Tibial artery (tissue), 4 donors: ENCODE data around the gene CPAMD8.

Source experiments
- DNase-seq, 2 donors: peaks; one replicate each; pipeline ENCODE4 v3.0.0-alpha.2; 2019
- H3K27ac ChIP-seq, 2 donors: fragments of 200-600 bp; sonication (generic) in 1 of 2; 1 replicate in 1 of 2; 2 replicates in 1 of 2; pipeline ENCODE4 v1.5.1; 2018 to 2019; ENCODE audit warnings: mild to moderate bottlenecking in 1 of 2
- H3K27me3 ChIP-seq, 2 donors: fragments of 200-600 bp; sonication (generic) in 1 of 2; one replicate each; pipeline versions ENCODE4 v1.5.1 to v1.6.0; 2016 to 2019
- H3K36me3 ChIP-seq, 3 donors: fragments of 200-600 bp; sonication (generic) in 2 of 3; one replicate each; pipeline ENCODE4 v1.5.1; 2016 to 2019; ENCODE audit warnings: mild to moderate bottlenecking in 2 of 3
- H3K4me1 ChIP-seq, 4 donors: fragments of 200-600 bp; sonication (generic) in 2 of 4; 1 replicate in 3 of 4; 2 replicates in 1 of 4; pipeline ENCODE4 v1.5.1; 2016 to 2019
- H3K4me3 ChIP-seq, 2 donors: fragments of 200-600 bp; sonication (generic) in 1 of 2; 1 replicate in 1 of 2; 2 replicates in 1 of 2; pipeline ENCODE4 v1.5.1; 2018 to 2019; ENCODE audit warnings: mild to moderate bottlenecking in 2 of 2
- H3K9me3 ChIP-seq, 3 donors: fragments of 200-600 bp; sonication (generic) in 1 of 3; one replicate each; pipeline ENCODE4 v1.5.1; 2016 to 2019
- intact Hi-C: fragments of 100-400 bp; cut with DNase I; formaldehyde crosslinking; loops from one replicate; pipeline ENCODE4 v1.15.0; 2023; ENCODE audit warnings: low total_unique reads
- TF ChIP-seq, protein P1 (sequence below), 2 experiments: fragments of 200-600 bp in 1 of 2; fragments of 450-650 bp in 1 of 2; IDR thresholded peaks; one replicate each; pipeline ENCODE4 v1.5.1; 2017 to 2019; ENCODE audit warnings: antibody characterized with exemption in 2 of 2, mild to moderate bottlenecking in 1 of 2, moderate library complexity in 1 of 2

Gene CPAMD8

DNA sequence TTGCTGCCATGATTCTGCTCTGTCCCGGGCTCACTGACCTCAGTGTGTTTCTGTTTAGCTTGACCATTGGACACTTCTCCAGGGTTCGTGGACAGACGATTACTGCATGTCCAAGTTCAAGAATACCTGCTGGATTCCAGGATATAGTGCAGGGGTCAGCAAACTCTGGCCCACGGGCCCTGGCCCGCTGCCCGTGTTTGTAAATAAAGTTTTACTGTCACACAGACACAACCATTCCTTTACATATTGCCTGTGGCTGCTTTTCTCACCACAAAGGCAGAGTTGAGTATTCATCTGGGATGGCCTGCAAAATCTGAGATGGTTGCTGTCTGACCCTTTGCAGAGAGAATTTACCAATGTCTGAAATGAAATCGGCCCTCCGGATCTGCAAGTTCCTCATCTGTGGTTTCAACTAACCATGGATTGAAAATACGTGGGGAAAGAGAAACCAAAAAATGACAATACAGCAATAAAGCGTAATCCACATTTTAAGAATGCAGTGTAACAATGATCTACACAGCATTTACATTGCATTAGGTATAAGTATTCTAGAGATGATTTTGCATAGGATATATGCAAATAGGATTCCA is 163.7 kb downstream of the CPAMD8 start:
- peaks cover 64 to 96% (median 80%) of the 10 kb centered on the region in 3 donors for H3K36me3 ChIP-seq
- no peaks in the 10 kb centered on the region for H3K9me3 ChIP-seq
- H3K4me3 ChIP-seq, result no peak overlapping the region
- TF ChIP-seq, protein P1, sequence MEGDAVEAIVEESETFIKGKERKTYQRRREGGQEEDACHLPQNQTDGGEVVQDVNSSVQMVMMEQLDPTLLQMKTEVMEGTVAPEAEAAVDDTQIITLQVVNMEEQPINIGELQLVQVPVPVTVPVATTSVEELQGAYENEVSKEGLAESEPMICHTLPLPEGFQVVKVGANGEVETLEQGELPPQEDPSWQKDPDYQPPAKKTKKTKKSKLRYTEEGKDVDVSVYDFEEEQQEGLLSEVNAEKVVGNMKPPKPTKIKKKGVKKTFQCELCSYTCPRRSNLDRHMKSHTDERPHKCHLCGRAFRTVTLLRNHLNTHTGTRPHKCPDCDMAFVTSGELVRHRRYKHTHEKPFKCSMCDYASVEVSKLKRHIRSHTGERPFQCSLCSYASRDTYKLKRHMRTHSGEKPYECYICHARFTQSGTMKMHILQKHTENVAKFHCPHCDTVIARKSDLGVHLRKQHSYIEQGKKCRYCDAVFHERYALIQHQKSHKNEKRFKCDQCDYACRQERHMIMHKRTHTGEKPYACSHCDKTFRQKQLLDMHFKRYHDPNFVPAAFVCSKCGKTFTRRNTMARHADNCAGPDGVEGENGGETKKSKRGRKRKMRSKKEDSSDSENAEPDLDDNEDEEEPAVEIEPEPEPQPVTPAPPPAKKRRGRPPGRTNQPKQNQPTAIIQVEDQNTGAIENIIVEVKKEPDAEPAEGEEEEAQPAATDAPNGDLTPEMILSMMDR (IDR thresholded peaks at IDR 0.05), result no peak
- H3K4me1 ChIP-seq, result no peaks in the 10 kb centered on the region
- no peaks in the 10 kb centered on the region for H3K27me3 ChIP-seq
- DNase-seq, result no peak
- no peak overlapping the region for H3K27ac ChIP-seq
- intact Hi-C loops, result no loop called here

DNA sequence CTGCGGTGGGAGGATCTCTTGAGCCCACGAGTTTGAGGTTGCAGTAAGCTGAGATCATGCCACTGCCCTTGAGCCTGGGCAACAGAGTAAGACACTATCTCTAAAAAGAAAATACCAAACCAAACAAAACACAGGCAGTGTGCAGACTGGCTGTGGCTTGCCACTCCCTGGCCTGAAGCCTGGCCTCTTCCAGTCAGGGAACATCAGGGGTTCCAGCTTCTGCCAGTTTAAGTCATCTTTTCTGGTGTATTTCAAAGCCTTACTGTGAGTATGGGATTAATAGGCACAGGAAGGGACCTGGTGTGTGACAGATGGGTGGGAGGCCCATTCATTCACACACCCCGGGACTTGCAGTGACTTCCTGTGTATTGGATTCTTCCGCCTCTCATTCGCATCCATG is 164.8 kb downstream of the CPAMD8 start:
- Histone ChIP-seq H3K4me3 (no peak overlapping the region), H3K27me3 (no peaks in the 10 kb centered on the region), H3K9me3 (no peaks in the 10 kb centered on the region), H3K4me1 (no peaks in the 10 kb centered on the region), H3K36me3 (peaks cover 62 to 95% (median 69%) of the 10 kb centered on the region in 3 donors), H3K27ac (no peak overlapping the region)
- TF ChIP-seq, protein P1 (IDR thresholded peaks at IDR 0.05), result no peak
- intact Hi-C loops, result no loop called here
- no peak for DNase-seq

DNA sequence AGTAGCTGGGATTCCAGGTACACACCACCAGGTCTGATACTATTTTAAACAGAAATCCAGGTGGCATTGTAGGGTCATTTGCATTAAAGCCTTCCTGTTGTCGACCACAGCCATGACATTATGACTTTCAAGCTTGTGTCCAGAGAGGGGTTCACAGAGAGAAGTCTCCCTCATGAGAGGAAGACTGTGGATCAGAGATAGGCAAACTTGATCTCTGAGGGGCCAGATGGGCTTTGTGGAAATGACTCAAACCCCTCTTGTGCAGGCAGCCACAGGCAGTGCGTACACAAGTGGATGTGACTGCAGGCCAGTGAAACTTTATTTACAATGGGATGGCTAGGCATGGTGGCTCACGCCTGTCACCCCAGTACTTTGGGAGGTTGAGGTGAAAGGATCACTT is 165.6 kb downstream of the CPAMD8 start:
- TF ChIP-seq, protein P1 (IDR thresholded peaks at IDR 0.05), result no peak
- no peaks in the 10 kb centered on the region for H3K4me1 ChIP-seq
- DNase-seq, result no peak
- peaks cover 53 to 95% (median 64%) of the 10 kb centered on the region in 3 donors for H3K36me3 ChIP-seq
- H3K27ac ChIP-seq, result no peak overlapping the region
- no peaks in the 10 kb centered on the region for H3K9me3 ChIP-seq
- intact Hi-C loops, result no loop called here
- H3K4me3 ChIP-seq, result no peak overlapping the region
- H3K27me3 ChIP-seq, result no peaks in the 10 kb centered on the region

DNA sequence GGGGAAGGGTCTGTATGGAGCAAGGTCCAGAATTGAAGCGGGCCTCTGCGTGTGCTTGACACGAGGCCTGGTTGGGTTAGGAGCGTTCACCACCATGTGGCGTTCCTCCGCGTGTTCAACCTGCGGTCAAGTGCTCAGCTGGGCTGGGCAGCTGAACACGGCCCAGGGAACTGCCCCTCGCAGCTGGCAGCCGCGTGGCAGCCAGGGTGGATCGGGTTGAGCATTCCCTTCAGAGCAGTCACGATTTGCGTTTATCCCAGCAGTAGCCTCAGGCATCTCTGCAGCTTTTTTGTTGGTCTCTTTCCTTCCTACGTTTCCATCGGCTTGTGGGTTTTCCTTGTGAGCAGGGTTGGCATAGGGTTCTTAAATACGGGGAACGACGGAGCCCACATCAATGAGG is 166.5 kb downstream of the CPAMD8 start:
- Histone ChIP-seq H3K4me3 (no peak overlapping the region), H3K36me3 (peaks cover 53 to 95% (median 63%) of the 10 kb centered on the region in 3 donors), H3K27ac (no peak overlapping the region), H3K4me1 (no peaks in the 10 kb centered on the region), H3K27me3 (no peaks in the 10 kb centered on the region), H3K9me3 (no peaks in the 10 kb centered on the region)
- DNase-seq, result no peak
- intact Hi-C loops, result no loop called here
- TF ChIP-seq, protein P1 (IDR thresholded peaks at IDR 0.05), result no peak

DNA sequence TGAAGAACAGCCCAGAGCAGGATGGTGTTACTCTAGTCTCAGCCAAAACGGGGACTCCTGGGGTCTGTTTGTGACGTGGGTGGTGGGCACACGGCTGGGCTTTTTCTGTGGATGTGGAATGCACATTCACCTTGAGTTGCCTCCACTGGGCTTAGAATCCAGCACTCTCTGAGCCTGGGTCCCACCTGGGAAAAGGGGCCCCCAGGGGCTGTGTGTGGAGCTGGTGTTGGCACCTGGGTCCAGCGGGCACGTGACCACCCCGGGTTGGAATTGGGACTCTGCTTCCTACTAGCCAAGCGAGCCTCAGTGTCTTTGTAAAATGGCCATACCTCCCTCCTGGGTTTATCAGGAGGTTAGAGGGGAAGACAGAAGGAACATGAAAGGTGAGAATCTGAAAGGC is 167.0 kb downstream of the CPAMD8 start:
- H3K4me1 ChIP-seq, result no peaks in the 10 kb centered on the region
- no peak overlapping the region for H3K27ac ChIP-seq
- intact Hi-C loops, result no loop called here
- H3K36me3 ChIP-seq, result peaks cover 53 to 95% (median 63%) of the 10 kb centered on the region in 3 donors
- H3K9me3 ChIP-seq, result no peaks in the 10 kb centered on the region
- H3K4me3 ChIP-seq, result no peak overlapping the region
- TF ChIP-seq, protein P1 (IDR thresholded peaks at IDR 0.05), result no peak
- no peaks in the 10 kb centered on the region for H3K27me3 ChIP-seq
- no peak for DNase-seq

DNA sequence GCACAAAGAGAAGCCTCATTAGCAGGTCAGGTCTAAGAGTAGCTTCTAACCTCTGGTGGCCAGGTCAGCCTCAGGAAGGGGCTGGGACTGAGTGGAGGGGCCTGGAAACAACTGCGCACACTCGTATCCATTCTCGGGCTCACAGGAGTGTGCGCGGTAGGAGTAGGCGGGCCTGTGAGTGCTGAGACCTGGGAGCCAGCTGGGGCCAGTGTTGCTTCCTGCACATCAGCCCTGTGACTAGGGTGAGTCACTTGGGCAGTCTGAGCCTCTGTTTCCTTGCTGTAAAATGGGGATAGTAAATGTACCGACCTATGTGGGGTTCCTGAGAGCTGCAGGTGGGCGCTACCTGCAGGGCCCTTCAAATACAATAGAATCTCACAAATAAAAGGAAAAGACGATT is 170.5 kb downstream of the CPAMD8 start:
- DNase-seq, result no peak
- Histone ChIP-seq H3K4me3 (no peak overlapping the region), H3K27ac (no peak overlapping the region), H3K9me3 (no peaks in the 10 kb centered on the region), H3K36me3 (peaks cover 63 to 96% (median 65%) of the 10 kb centered on the region in 3 donors), H3K4me1 (no peaks in the 10 kb centered on the region), H3K27me3 (no peaks in the 10 kb centered on the region)
- TF ChIP-seq, protein P1 (IDR thresholded peaks at IDR 0.05), result no peak
- intact Hi-C loops, result no loop called here
